IMR-90 (cell line): ENCODE measurements around the gene ME3. TPM values are rescaled to one million over a fixed set of nuclear protein-coding genes. Genes with fewer than 3 reads are reported as not detected.
A peak's percentile ranks its signal among the peaks of the same experiment; 100 is the strongest.

Source experiments
- ATAC-seq: fragments of 200-7000 bp; cut with Tn5 transposase; 2 replicates; pipeline ENCODE4 v1.9.1; 2020; ENCODE audit warnings: low read depth, mild to moderate bottlenecking, moderate library complexity
- BruUV-seq: library from RNA; stranded (reverse); fragments of 400-500 nt; replicated peaks from 2 replicates; lab custom pipeline; 2021; lab: Mats Ljungman, UMichigan
- CTCF ChIA-PET: fragments of 300-600 bp; formaldehyde crosslinking; extraction: SDS; loops from one replicate; lab custom pipeline; 2021; ENCODE audit warnings: antibody characterized with exemption; lab: Yijun Ruan, JAX
- POLR2A ChIA-PET: fragments of 300-600 bp; sonication (Branson Sonifier 250); formaldehyde crosslinking; loops from one replicate; lab custom pipeline; 2022; ENCODE audit warnings: antibody characterized with exemption; ENCODE audit not compliant: unreplicated experiment; lab: Charles Lee
- DNase-seq: peaks from one replicate; pipeline ENCODE4 v3.0.0; 2013
- H2AFZ ChIP-seq: replicated peaks from 2 replicates; pipeline ENCODE3; 2013; ENCODE audit warnings: low read length, mild to moderate bottlenecking; ENCODE audit not compliant: poor library complexity
- H2AK5ac ChIP-seq: 2 replicates; pipeline ENCODE4 v1.6.1; 2013; ENCODE audit warnings: low read depth, low read length, inconsistent platforms
- H2AK9ac ChIP-seq: replicated peaks from 2 replicates; pipeline ENCODE3; 2013; ENCODE audit warnings: mild to moderate bottlenecking, low read depth, low read length, moderate library complexity; ENCODE audit not compliant: poor library complexity
- H2BK120ac ChIP-seq: 2 replicates; pipeline ENCODE4 v1.6.1; 2013; ENCODE audit warnings: low read depth, low read length, inconsistent platforms
- H2BK15ac ChIP-seq: 3 replicates; pipeline ENCODE4 v1.6.1; 2013; ENCODE audit warnings: low read depth, low read length, inconsistent platforms
- H2BK20ac ChIP-seq: 2 replicates; pipeline ENCODE4 v1.6.1; 2013; ENCODE audit warnings: low read depth, mild to moderate bottlenecking, inconsistent platforms, low read length, moderate library complexity
- H2BK5ac ChIP-seq: 2 replicates; pipeline ENCODE4 v1.6.1; 2013; ENCODE audit warnings: mild to moderate bottlenecking, low read depth, low read length, inconsistent platforms; ENCODE audit not compliant: poor library complexity, severe bottlenecking
- H3K14ac ChIP-seq: replicated peaks from 2 replicates; pipeline ENCODE4 v1.6.1; 2013; ENCODE audit warnings: low read depth, low read length, inconsistent platforms
- H3K18ac ChIP-seq: 2 replicates; pipeline ENCODE4 v1.6.1; 2013; ENCODE audit warnings: low read depth, low read length, control low read depth
- H3K23ac ChIP-seq: 2 replicates; pipeline ENCODE4 v1.6.1; 2013; ENCODE audit warnings: low read depth, low read length, inconsistent platforms
- H3K27ac ChIP-seq: 2 replicates; pipeline ENCODE4 v1.5.1; 2013; ENCODE audit warnings: mild to moderate bottlenecking, control low read depth, low read length; ENCODE audit not compliant: insufficient read depth
- H3K27me3 ChIP-seq: 2 replicates; pipeline ENCODE4 v1.6.1; 2013; ENCODE audit warnings: low read length; ENCODE audit not compliant: control insufficient read depth, insufficient read depth
- H3K36me3 ChIP-seq: 2 replicates; pipeline ENCODE4 v1.6.1; 2013; ENCODE audit warnings: low read length, mixed read lengths; ENCODE audit not compliant: control insufficient read depth, insufficient read depth
- H3K4ac ChIP-seq: 2 replicates; pipeline ENCODE4 v1.6.1; 2013; ENCODE audit warnings: low read depth, low read length, inconsistent platforms
- H3K4me1 ChIP-seq: 2 replicates; pipeline ENCODE4 v1.6.1; 2013; ENCODE audit warnings: low read length, mixed read lengths; ENCODE audit not compliant: control insufficient read depth, insufficient read depth
- H3K4me2 ChIP-seq: 2 replicates; pipeline ENCODE4 v1.6.1; 2013; ENCODE audit warnings: low read depth, mild to moderate bottlenecking, control low read depth, low read length, moderate library complexity
- H3K4me3 ChIP-seq: 2 replicates; pipeline ENCODE4 v1.5.1; 2013; ENCODE audit warnings: low read depth, mild to moderate bottlenecking, control low read depth, low read length, moderate library complexity; ENCODE audit not compliant: insufficient read depth
- H3K56ac ChIP-seq: 2 replicates; pipeline ENCODE4 v1.6.1; 2013; ENCODE audit warnings: low read length, inconsistent platforms; ENCODE audit not compliant: insufficient read depth; ENCODE audit errors: extremely low read depth
- H3K79me1 ChIP-seq, 2 experiments: 2 replicates each; pipeline ENCODE4 v1.6.1; 2013; ENCODE audit warnings: low read length in 2 of 2, inconsistent platforms in 1 of 2, low read depth in 1 of 2
- H3K9ac ChIP-seq: 2 replicates; pipeline ENCODE4 v1.6.1; 2013; ENCODE audit warnings: low read depth, low read length, control low read depth
- H3K9me1 ChIP-seq: 2 replicates; pipeline ENCODE4 v1.6.1; 2013; ENCODE audit warnings: low read length, inconsistent platforms; ENCODE audit not compliant: insufficient read depth
- H3K9me3 ChIP-seq: 2 replicates; pipeline ENCODE4 v1.6.1; 2013; ENCODE audit warnings: low read length; ENCODE audit not compliant: control insufficient read depth, insufficient read depth
- H4K20me1 ChIP-seq: 2 replicates; pipeline ENCODE4 v1.6.1; 2013; ENCODE audit warnings: low read length, inconsistent platforms; ENCODE audit not compliant: insufficient read depth
- H4K5ac ChIP-seq: 2 replicates; pipeline ENCODE4 v1.6.1; 2013; ENCODE audit warnings: mild to moderate bottlenecking, low read depth, low read length, control low read depth
- H4K8ac ChIP-seq, 2 experiments: 2 replicates each; pipeline ENCODE4 v1.6.1; 2013; ENCODE audit warnings: low read depth in 2 of 2, low read length in 2 of 2, control low read depth in 1 of 2, inconsistent platforms in 1 of 2
- H4K91ac ChIP-seq: 2 replicates; pipeline ENCODE4 v1.6.1; 2013; ENCODE audit warnings: low read depth, low read length, inconsistent platforms; ENCODE audit not compliant: insufficient read depth
- BHLHE40 ChIP-seq: fragments of 150-350 bp; IDR thresholded peaks from 2 replicates; pipeline ENCODE4 v1.6.1; 2016; ENCODE audit warnings: mild to moderate bottlenecking, low read depth, low read length
- CEBPB ChIP-seq: IDR thresholded peaks from 2 replicates; pipeline ENCODE4 v1.6.1; 2012; ENCODE audit warnings: low read depth, low read length, improper control_type of control experiment
- CHD1 ChIP-seq: IDR thresholded peaks from 2 replicates; pipeline ENCODE4 v1.6.1; 2012; ENCODE audit warnings: low read depth, low read length, improper control_type of control experiment
- ELK1 ChIP-seq: fragments of 150-350 bp; IDR thresholded peaks from 2 replicates; pipeline ENCODE4 v1.6.1; 2016; ENCODE audit warnings: low read depth, mild to moderate bottlenecking, low read length, moderate library complexity, borderline replicate concordance
- FOS ChIP-seq: fragments of 150-350 bp; IDR thresholded peaks from 2 replicates; pipeline ENCODE4 v1.6.1; 2016; ENCODE audit warnings: low read depth, low read length
- MAFK ChIP-seq: IDR thresholded peaks from 2 replicates; pipeline ENCODE4 v1.6.1; 2012; ENCODE audit warnings: low read depth, low read length, improper control_type of control experiment
- MAZ ChIP-seq: IDR thresholded peaks from 2 replicates; pipeline ENCODE4 v1.6.1; 2012; ENCODE audit warnings: low read depth, mild to moderate bottlenecking, low read length, improper control_type of control experiment, moderate library complexity, borderline replicate concordance
- MXI1 ChIP-seq: IDR thresholded peaks from 2 replicates; pipeline ENCODE4 v1.6.1; 2012; ENCODE audit warnings: low read depth, mild to moderate bottlenecking, low read length, moderate library complexity, borderline replicate concordance
- NFE2L2 ChIP-seq: fragments of 150-350 bp; IDR thresholded peaks from 2 replicates; pipeline ENCODE4 v1.6.1; 2016; ENCODE audit warnings: low read depth, mild to moderate bottlenecking, low read length
- POLR2A ChIP-seq: IDR thresholded peaks from 2 replicates; pipeline ENCODE4 v1.6.1; 2012; ENCODE audit warnings: mild to moderate bottlenecking, low read depth, low read length
- RAD21 ChIP-seq: IDR thresholded peaks from 2 replicates; pipeline ENCODE4 v1.6.1; 2012; ENCODE audit warnings: low read length, improper control_type of control experiment
- RCOR1 ChIP-seq: IDR thresholded peaks from 2 replicates; pipeline ENCODE4 v1.6.1; 2012; ENCODE audit warnings: mild to moderate bottlenecking, low read length, improper control_type of control experiment; ENCODE audit not compliant: insufficient replicate concordance
- RFX5 ChIP-seq: IDR thresholded peaks from 2 replicates; pipeline ENCODE4 v1.8.0; 2012; ENCODE audit warnings: low read depth, mild to moderate bottlenecking, low read length, moderate library complexity
- SMC3 ChIP-seq: fragments of 150-350 bp; IDR thresholded peaks from 2 replicates; pipeline ENCODE4 v1.6.1; 2016; ENCODE audit warnings: low read depth, mild to moderate bottlenecking, antibody characterized with exemption, low read length, moderate library complexity
- WGBS, 2 experiments: methylation state at CpG; one replicate each; pipeline versions ENCODE4 v1.1.5 to v1.1.7; 2013; ENCODE audit warnings: missing lambda C conversion rate in 2 of 2; ENCODE audit not compliant: insufficient read length in 1 of 2; ENCODE audit errors: extremely low coverage in 2 of 2; 5-methylcytosine and 5-hydroxymethylcytosine counted together
- dilution Hi-C: fragments of 300-500 bp; cut with HindIII; formaldehyde crosslinking; loops from one replicate; pipeline ENCODE4 v1.14.3; 2018; ENCODE audit warnings: low sequenced_read_pairs; ENCODE audit not compliant: unreplicated experiment
- in situ Hi-C: fragments of 300-500 bp; cut with MboI; formaldehyde crosslinking; loops from 3 replicates; pipeline ENCODE4 v1.14.3; 2019; ENCODE audit warnings: low sequenced_read_pairs, inconsistent platforms, mixed read lengths
- intact Hi-C: fragments of 100-400 bp; cut with micrococcal nuclease; formaldehyde crosslinking; loops from 2 replicates; pipeline ENCODE4 v1.10.0; 2022
- polyA plus RNA-seq, 3 experiments: library from polyadenylated mRNA; depleted of rRNA; stranded (reverse); fragments of >200 nt; gene quantifications; 2 replicates each; pipeline ENCODE4 v1.2.3, GENCODE V29; 2012; ENCODE audit warnings: low replicate concordance in 1 of 3
- total RNA-seq: library from RNA; depleted of rRNA; stranded (reverse); fragments of >200 nt; gene quantifications from 2 replicates; pipeline ENCODE4 v1.2.3, GENCODE V29; 2012
- TF ChIP-seq, protein P1 (sequence below): conservative IDR thresholded peaks from 2 replicates; pipeline ENCODE4 v1.5.1; 2012; ENCODE audit warnings: mild to moderate bottlenecking, low read depth, low read length, improper control_type of control experiment
- TF ChIP-seq, protein P2 (sequence below): fragments of 150-350 bp; IDR thresholded peaks from 2 replicates; pipeline ENCODE4 v1.6.1; 2017; ENCODE audit warnings: mild to moderate bottlenecking, antibody characterized with exemption, low read length, low read depth

The ME3 gene
- total and polyA plus RNA-seq, 2 of the 4 experiments (the other 2 are of a cell fraction) = 7.8 to 9.0 TPM

DNA sequence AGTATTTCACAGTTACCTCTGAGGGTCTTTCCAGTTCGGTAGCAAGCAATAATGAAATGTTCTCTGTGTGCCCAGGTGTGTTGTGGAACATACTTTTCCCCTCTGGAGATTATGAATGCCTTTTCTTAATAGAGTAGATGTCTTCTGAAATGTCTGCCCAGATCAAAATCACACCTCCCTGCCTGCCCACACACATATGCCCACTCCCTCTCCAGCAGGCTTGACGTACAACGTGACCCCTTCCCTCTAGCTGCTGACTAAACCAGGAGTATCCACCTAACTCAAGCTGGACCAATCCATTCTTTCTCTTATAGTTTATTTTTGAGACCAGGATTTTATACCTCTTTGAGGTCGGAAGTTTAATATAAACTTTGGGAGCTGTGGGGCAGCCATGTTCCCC, 48.7 kb downstream of the ME3 start:
- dilution Hi-C loops = no loop called here
- in situ Hi-C loops = loop anchor here (25.0 kb wide), 1 partner anchor 664 kb away; no protein-coding TSS in a partner anchor
- H3K4me2 ChIP-seq = no peak overlapping the region

More for the DNA sequence above, 48.7 kb downstream of the ME3 start:
- Histone ChIP-seq H3K18ac (no peak overlapping the region), H4K5ac (no peak overlapping the region), H3K4ac (0 out of 2 replicates have a peak overlapping the region, but pooled peaks have one; percentile 8), H2BK120ac (no peak overlapping the region), H3K27ac (no peak overlapping the region), H4K20me1 (no peaks in the 10 kb centered on the region), H3K9me1 (0 out of 2 replicates have a peak, but pooled peaks cover 2% of the 10 kb centered on the region), H3K56ac (no peak overlapping the region), H3K4me1 (peaks cover 8% of the 10 kb centered on the region), H4K91ac (no peak overlapping the region), H3K9me3 (no peaks in the 10 kb centered on the region), H3K4me3 (no peak overlapping the region), H3K9ac (no peak overlapping the region), H3K27me3 (no peaks in the 10 kb centered on the region), H3K23ac (no peak overlapping the region), H2BK20ac (no peak overlapping the region), H3K36me3 (no peaks in the 10 kb centered on the region), H3K14ac (no peak overlapping the region), H2AFZ (no peak overlapping the region), H2AK5ac (0 out of 2 replicates have a peak overlapping the region, but pooled peaks have one; percentile 36), H4K8ac (no peak overlapping the region), H2AK9ac (no peak overlapping the region), H2BK5ac (no peak overlapping the region), H2BK15ac (no peak overlapping the region), H3K79me1 (no peaks in the 10 kb centered on the region; a peak in 1 of 4 replicates)
- intact Hi-C loops = no loop called here
- no TSS peak for BruUV-seq
- no peak for DNase-seq
- ChIA-PET CTCF (no interaction called here), POLR2A (no interaction called here)
- no peak for ATAC-seq
- 100% methylated on average over 2 of the region's 4 CpGs; no CpG with 5 or more reads in 1 of the 2 experiments for WGBS, 2 experiments
- TF ChIP-seq RAD21 (no peak), BHLHE40 (no peak), NFE2L2 (no peak), ELK1 (no peak), POLR2A (no peak), SMC3 (no peak), RFX5 (no peak), CEBPB (no peak), FOS (no peak), MAFK (no peak), RCOR1 (no peak), CHD1 (no peak), MXI1 (no peak), MAZ (no peak)
- TF ChIP-seq, protein P1, sequence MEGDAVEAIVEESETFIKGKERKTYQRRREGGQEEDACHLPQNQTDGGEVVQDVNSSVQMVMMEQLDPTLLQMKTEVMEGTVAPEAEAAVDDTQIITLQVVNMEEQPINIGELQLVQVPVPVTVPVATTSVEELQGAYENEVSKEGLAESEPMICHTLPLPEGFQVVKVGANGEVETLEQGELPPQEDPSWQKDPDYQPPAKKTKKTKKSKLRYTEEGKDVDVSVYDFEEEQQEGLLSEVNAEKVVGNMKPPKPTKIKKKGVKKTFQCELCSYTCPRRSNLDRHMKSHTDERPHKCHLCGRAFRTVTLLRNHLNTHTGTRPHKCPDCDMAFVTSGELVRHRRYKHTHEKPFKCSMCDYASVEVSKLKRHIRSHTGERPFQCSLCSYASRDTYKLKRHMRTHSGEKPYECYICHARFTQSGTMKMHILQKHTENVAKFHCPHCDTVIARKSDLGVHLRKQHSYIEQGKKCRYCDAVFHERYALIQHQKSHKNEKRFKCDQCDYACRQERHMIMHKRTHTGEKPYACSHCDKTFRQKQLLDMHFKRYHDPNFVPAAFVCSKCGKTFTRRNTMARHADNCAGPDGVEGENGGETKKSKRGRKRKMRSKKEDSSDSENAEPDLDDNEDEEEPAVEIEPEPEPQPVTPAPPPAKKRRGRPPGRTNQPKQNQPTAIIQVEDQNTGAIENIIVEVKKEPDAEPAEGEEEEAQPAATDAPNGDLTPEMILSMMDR = no peak
- TF ChIP-seq, protein P2, sequence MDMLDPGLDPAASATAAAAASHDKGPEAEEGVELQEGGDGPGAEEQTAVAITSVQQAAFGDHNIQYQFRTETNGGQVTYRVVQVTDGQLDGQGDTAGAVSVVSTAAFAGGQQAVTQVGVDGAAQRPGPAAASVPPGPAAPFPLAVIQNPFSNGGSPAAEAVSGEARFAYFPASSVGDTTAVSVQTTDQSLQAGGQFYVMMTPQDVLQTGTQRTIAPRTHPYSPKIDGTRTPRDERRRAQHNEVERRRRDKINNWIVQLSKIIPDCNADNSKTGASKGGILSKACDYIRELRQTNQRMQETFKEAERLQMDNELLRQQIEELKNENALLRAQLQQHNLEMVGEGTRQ = no peak
